Upper lobe of right lung (tissue), 1 donor: ENCODE data around the gene CBFA2T3. TPM values are rescaled to one million over a fixed set of nuclear protein-coding genes. Genes with fewer than 3 reads are reported as not detected.
A peak's percentile ranks its signal among the peaks of the same experiment; 100 is the strongest.

Experiments
- ATAC-seq: fragments of 200-7000 bp; cut with Tn5 transposase; one replicate; pipeline ENCODE4 v1.9.1; 2020; ENCODE audit warnings: mild to moderate bottlenecking, moderate library complexity
- DNase-seq: peaks from one replicate; pipeline ENCODE4 v3.0.0-alpha.2; 2020
- H3K27ac ChIP-seq: fragments of 200-600 bp; one replicate; pipeline ENCODE4 v1.8.0; 2022
- H3K27me3 ChIP-seq: fragments of 200-600 bp; one replicate; pipeline ENCODE4 v1.8.0; 2022; ENCODE audit warnings: mild to moderate bottlenecking
- H3K36me3 ChIP-seq: fragments of 200-600 bp; one replicate; pipeline ENCODE4 v1.8.0; 2022
- H3K4me1 ChIP-seq: fragments of 200-600 bp; one replicate; pipeline ENCODE4 v1.8.0; 2022
- H3K4me3 ChIP-seq: fragments of 200-600 bp; one replicate; pipeline ENCODE4 v1.8.0; 2022; ENCODE audit warnings: mild to moderate bottlenecking
- H3K9me3 ChIP-seq: fragments of 200-600 bp; one replicate; pipeline ENCODE4 v1.8.0; 2022
- intact Hi-C: fragments of 100-400 bp; cut with DNase I; formaldehyde crosslinking; loops from one replicate; pipeline ENCODE4 v1.11.0; 2022
- total RNA-seq: library from RNA; stranded (reverse); fragmentation: NEBNext Ultra II Directional; extraction: Animal tissue kit (Norgen Biotek cat#: 25700); gene quantifications from one replicate; pipeline ENCODE4 v1.2.1, GENCODE V29; 2021
- TF ChIP-seq, protein P1 (sequence below): fragments of 200-600 bp; IDR thresholded peaks from one replicate; pipeline ENCODE4 v1.8.0; 2022; ENCODE audit warnings: antibody characterized with exemption
- donor health status: DM: no; HTN: yes; CAD: no; lungs with severe emphysema.

CBFA2T3 gene
- total RNA-seq, 1 donor from 2014 or later = 19.0 TPM

DNA sequence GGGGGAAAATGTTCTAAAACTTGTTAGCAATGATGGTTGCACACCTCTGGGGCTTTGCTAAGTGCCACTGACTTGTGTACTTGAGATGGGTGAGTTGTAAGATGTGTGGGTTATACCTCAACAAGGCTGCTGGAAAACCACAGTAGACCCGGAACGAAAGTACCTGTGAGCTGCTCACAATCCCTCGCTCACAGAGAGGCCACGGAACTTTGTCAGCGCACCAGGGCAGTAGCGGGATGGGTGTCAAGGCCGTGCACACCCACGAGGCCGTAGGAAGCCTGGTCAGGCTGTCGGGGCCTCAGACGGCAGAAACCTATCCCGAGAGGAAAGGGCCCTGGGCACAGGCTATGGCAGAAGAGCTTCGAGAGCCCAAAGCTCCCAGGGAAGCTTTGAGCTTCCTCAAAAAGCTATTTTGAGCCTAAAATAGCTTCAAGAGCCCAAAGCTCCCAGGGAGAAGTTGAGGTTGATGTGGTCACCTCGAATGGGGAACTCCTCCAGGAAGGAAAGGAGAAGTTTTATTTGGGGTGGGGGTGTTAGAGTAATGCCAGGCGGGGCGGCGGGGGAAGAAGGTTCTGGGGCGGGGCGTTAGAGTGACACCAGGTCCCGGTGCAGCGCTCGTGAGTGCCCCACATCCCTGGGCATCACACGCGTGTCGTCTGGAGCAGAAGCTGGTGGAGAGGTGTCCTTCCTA is 19.0 kb downstream of the CBFA2T3 start:
- Histone ChIP-seq H3K4me3 (no peak overlapping the region), H3K4me1 (peaks cover 12% of the 10 kb centered on the region), H3K27me3 (peaks cover 5% of the 10 kb centered on the region), H3K36me3 (no peaks in the 10 kb centered on the region), H3K9me3 (no peaks in the 10 kb centered on the region), H3K27ac (no peak overlapping the region)
- intact Hi-C loops = no loop called here
- peak; percentile 84 for ATAC-seq
- TF ChIP-seq, protein P1, sequence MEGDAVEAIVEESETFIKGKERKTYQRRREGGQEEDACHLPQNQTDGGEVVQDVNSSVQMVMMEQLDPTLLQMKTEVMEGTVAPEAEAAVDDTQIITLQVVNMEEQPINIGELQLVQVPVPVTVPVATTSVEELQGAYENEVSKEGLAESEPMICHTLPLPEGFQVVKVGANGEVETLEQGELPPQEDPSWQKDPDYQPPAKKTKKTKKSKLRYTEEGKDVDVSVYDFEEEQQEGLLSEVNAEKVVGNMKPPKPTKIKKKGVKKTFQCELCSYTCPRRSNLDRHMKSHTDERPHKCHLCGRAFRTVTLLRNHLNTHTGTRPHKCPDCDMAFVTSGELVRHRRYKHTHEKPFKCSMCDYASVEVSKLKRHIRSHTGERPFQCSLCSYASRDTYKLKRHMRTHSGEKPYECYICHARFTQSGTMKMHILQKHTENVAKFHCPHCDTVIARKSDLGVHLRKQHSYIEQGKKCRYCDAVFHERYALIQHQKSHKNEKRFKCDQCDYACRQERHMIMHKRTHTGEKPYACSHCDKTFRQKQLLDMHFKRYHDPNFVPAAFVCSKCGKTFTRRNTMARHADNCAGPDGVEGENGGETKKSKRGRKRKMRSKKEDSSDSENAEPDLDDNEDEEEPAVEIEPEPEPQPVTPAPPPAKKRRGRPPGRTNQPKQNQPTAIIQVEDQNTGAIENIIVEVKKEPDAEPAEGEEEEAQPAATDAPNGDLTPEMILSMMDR = no peak
- DNase-seq = no peak

DNA sequence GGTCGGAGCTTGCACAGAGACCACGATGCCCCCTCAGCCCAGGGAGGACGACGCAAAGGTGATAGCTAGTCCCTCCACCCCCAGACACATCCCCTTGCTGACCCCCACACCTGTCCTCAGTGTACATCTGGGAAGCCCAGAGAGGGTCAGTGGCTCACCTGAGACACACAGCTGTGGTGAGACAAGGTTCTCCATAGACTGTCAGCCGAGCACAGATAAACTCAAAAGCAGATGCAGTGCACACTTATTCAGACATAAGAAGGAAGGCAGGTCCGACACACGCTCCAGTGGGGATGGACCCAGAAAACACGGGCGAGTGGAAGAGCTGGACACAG is 19.6 kb downstream of the CBFA2T3 start:
- Histone ChIP-seq H3K4me3 (no peak overlapping the region), H3K36me3 (no peaks in the 10 kb centered on the region), H3K9me3 (no peaks in the 10 kb centered on the region), H3K27me3 (peaks cover 5% of the 10 kb centered on the region), H3K27ac (no peak overlapping the region), H3K4me1 (peaks cover 12% of the 10 kb centered on the region)
- TF ChIP-seq, protein P1 = no peak
- no peak for ATAC-seq
- intact Hi-C loops = no loop called here
- DNase-seq = no peak

DNA sequence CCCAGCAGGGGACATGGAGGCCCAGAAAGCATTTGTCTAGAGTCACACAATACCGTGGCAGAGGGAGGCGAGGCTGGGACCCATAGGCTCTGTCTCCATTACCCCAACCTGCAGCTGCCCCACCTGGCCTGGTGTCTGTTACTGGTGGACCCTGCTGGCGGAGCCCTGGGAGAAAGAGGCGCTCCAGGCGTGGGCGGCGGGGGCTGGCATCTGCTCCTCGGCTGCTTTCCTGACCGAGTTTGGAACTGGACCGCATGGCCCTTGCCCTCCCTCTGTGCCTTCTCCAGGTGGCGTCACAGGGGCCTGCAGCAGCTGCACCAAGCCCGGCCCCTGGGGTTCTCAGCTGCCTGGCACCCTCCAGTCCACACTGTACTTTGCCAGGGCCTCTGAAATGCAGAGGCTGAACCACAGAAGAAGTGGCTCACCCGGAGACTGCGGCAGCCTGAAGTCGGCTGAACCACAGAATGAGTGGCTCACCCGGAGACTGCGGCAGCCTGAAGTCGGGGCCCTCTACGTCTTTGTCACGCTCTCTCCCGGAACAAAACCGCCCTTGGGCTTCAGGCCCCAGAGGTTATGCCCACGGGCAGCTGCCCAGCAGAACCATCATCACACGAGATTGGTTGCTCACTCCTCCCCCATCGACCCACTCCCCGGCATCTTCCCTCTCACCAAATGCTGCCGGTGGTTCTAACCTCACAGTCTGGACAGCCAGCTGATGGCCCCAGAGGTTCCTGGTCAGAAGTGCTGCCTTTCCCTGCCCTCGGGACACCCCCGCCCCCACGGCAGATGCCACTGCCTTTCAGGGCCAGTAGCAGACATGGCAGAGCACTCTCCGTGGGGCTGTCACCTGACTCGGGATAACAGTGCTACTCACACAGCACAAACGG is 20.2 kb downstream of the CBFA2T3 start:
- intact Hi-C loops = no loop called here
- no peak for ATAC-seq
- TF ChIP-seq, protein P1 = no peak

DNA sequence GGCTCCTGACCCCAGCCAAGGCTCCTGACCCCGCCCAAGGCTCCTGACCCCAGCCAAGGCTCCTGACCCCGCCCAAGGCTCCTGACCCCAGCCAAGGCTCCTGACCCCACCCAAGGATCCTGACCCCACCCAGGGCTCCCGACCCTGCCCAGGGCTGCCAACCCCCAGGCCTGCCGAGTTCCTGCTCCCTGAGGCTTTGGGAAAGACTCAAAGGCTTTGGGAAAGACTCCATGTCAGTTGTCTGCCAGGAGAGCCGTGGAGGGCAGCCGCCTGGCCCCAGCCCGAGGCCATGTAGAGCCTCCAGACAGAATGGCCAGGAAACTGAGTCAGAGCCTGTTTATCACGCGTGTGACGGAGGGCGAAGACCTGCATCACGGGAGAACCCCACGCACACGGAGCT is 21.1 kb downstream of the CBFA2T3 start:
- ATAC-seq = no peak
- Histone ChIP-seq H3K27me3 (peaks cover 5% of the 10 kb centered on the region), H3K9me3 (no peaks in the 10 kb centered on the region), H3K4me1 (peaks cover 12% of the 10 kb centered on the region), H3K4me3 (no peak overlapping the region), H3K36me3 (no peaks in the 10 kb centered on the region), H3K27ac (no peak overlapping the region)
- TF ChIP-seq, protein P1 = no peak
- no peak for DNase-seq
- intact Hi-C loops = no loop called here

More for the DNA sequence above, 20.2 kb downstream of the CBFA2T3 start:
- Histone ChIP-seq H3K27me3 (peaks cover 5% of the 10 kb centered on the region), H3K4me3 (no peak overlapping the region), H3K27ac (no peak overlapping the region), H3K36me3 (no peaks in the 10 kb centered on the region), H3K9me3 (no peaks in the 10 kb centered on the region), H3K4me1 (peaks cover 12% of the 10 kb centered on the region)
- no peak for DNase-seq

DNA sequence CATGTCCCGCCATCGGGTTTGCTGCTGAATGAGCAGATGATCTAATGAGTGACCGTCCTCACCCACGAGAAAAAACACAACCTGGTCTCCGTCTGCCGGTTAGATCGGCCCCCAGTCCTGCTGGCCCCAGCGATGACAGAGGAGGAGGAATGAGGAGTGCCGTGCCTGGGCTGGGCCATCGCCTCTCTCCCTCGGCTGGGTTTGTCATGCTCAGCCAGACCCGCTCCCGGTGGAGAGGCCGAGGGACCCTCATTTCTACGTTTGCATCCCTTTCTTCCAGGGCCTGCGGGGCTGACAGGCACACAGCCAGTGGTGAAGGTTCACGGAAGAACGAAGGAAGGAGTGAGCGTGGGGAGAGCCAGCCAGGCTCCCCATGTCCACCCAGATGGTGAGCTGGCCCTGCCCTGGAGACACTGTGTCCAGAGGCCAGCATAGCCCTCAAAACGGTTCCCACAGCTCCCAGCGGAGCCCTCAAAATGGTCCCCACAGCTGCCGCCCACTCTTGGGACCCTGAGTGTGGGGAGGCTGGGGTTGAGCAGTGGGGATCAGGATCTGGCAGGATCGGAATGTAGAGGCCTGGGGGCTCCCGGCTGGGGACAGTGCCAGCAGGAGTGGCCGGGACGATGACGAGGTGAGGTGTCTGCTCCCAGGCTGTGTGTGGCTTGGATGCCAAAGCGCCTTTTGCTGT is 23.9 kb downstream of the CBFA2T3 start:
- Histone ChIP-seq H3K27me3 (peaks cover 5% of the 10 kb centered on the region), H3K36me3 (no peaks in the 10 kb centered on the region), H3K9me3 (no peaks in the 10 kb centered on the region), H3K27ac (no peak overlapping the region), H3K4me1 (peaks cover 12% of the 10 kb centered on the region), H3K4me3 (no peak overlapping the region)
- intact Hi-C loops = no loop called here
- no peak for DNase-seq
- TF ChIP-seq, protein P1 = no peak
- no peak for ATAC-seq
